Measurements from ENCODE around the gene MAGI2.

DNA sequence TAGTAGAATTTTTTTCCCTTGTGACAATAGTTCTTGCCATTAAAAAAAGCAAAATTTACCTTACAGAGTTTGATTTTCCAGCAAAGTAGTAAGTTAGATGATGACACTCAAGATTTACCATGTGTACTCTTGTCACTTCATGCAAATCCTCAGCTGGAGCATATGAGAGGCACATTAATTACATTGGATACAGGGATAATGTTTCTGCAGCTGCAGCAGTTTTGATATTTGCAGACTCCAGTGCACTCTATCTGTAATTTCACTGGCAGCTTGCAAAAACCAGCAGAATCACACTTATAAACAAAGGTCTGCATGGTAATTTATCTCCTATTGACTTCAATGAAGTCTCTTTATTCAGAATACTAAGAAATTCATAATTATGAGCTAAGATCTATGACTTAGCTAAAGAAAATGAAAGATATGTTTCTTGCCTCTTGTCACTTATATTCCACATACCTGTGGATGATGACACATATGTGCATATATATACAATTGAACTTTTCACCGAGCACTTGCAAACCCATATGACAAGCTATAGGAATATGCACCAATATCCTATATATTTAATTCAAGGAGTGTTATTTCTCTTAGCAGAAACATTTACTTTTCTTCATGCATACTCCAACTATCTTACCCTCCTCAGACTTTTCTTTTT, 1124.3 kb downstream of the MAGI2 start:
- no peak for TF ChIP-seq JUND (IDR thresholded peaks at IDR 0.05)
- TF ChIP-seq, protein P1, sequence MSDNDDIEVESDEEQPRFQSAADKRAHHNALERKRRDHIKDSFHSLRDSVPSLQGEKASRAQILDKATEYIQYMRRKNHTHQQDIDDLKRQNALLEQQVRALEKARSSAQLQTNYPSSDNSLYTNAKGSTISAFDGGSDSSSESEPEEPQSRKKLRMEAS (IDR thresholded peaks at IDR 0.05): no peak
- no peak for TF ChIP-seq CTCF (IDR thresholded peaks at IDR 0.05 in 2 of 3, conservative IDR thresholded peaks at IDR 0.05 in 1 of 3; ENCODE audit: borderline replicate concordance in 1 of 3, insufficient read depth in 1 of 3, low read depth in 2 of 3, low read length in 2 of 3)
- no peak for TF ChIP-seq ZNF274 (IDR thresholded peaks at IDR 0.05; ENCODE audit: low read depth, low read length)
- TF ChIP-seq TCF7L2 (IDR thresholded peaks at IDR 0.05; ENCODE audit: borderline replicate concordance, extremely low read depth, insufficient read depth, insufficient read length): no peak
- no peak for TF ChIP-seq SP1 (IDR thresholded peaks at IDR 0.05; ENCODE audit: low read depth)
